ENCODE measurements around the gene BCL2L11. TPM values are rescaled to one million over a fixed set of nuclear protein-coding genes. Genes with fewer than 3 reads are reported as not detected.

Gene BCL2L11
- polyA plus RNA-seq, 1 experiment, result 0.78 TPM

DNA sequence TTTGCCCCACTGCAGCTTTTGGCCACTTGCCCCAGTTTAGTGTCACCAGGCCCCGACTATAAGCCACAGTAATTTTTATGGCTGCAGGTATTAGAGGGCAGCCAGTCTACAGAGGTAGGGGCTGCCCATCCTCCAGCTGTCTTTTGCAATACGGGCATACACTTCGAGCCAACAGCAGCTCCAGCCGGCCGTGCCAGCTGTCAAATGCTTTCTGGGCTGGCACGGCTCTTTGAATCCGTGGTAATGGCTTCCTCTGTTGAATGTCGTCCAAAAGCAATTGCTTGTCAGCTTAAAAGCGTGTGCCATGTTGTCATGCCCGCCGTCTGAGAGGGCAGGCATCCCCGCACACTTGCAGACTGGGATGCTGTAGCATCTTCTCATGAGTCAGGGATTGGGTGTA lies 41.3 kb downstream of the BCL2L11 start:
- no peaks in the 10 kb centered on the region for H3K27me3 ChIP-seq (ENCODE audit: control insufficient read depth, insufficient read depth, low read length)
- ChIA-PET CTCF (no interaction called here), POLR2A (no interaction called here)
- no peak for DNase-seq (ENCODE audit: low read depth)
- peaks cover 1% of the 10 kb centered on the region; the same call in 1 of the 2 replicates for H3K36me3 ChIP-seq (ENCODE audit: control insufficient read depth, insufficient read depth, low read length)
- TF ChIP-seq, protein P1, sequence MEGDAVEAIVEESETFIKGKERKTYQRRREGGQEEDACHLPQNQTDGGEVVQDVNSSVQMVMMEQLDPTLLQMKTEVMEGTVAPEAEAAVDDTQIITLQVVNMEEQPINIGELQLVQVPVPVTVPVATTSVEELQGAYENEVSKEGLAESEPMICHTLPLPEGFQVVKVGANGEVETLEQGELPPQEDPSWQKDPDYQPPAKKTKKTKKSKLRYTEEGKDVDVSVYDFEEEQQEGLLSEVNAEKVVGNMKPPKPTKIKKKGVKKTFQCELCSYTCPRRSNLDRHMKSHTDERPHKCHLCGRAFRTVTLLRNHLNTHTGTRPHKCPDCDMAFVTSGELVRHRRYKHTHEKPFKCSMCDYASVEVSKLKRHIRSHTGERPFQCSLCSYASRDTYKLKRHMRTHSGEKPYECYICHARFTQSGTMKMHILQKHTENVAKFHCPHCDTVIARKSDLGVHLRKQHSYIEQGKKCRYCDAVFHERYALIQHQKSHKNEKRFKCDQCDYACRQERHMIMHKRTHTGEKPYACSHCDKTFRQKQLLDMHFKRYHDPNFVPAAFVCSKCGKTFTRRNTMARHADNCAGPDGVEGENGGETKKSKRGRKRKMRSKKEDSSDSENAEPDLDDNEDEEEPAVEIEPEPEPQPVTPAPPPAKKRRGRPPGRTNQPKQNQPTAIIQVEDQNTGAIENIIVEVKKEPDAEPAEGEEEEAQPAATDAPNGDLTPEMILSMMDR (IDR thresholded peaks at IDR 0.05; ENCODE audit: insufficient read depth, low read depth, low read length), result no peak
- H3K4me3 ChIP-seq (ENCODE audit: low read depth, low read length), result no peak overlapping the region

DNA sequence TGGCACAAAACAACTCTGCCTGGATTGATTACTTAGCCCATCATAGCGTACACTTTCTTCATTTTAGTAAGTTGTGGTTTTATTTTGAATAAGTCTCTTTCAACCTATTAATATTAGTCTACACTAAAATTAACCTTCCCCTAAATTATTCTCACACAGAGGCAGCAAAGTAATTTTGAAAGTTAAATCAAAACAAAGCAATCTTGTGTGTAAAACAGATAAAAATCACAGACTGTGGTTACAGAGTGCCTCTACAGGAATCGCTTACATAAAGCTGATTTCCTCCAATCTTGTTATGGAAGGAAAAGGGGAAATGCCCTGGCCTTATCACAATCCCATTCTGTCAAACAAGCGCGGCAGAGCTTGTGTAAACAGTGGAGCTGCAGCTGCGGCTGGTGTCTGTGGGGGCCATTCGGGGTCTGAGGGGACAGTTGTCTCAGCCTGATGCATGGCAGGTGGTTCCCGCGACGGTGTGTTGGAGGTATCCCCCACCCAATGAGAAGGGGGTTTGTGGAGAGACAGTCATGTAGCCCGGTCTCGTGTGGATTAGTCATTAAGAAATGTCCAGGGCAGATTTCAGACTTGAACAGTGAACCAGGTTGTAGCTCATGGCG lies 42.1 kb downstream of the BCL2L11 start:
- POLR2A ChIA-PET, result no interaction called here

DNA sequence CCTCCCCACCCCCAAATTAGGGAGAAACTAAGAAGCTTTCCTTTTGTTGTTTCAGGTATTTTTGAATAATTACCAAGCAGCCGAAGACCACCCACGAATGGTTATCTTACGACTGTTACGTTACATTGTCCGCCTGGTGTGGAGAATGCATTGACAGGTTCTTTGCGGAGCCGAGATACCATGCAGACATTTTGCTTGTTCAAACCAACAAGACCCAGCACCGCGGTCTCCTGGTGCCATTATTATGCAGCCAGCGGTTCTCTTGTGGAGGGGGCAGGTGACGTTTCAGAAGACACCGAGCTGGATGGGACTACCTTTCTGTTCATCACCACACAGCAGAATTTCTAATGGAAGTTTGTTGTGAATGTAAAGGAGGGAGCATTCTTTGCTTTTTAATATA lies 43.4 kb downstream of the BCL2L11 start:
- TF ChIP-seq, protein P1 (IDR thresholded peaks at IDR 0.05; ENCODE audit: insufficient read depth, low read depth, low read length), result no peak
- CTCF ChIA-PET, result no interaction called here
- Histone ChIP-seq H3K27me3 (ENCODE audit: control insufficient read depth, insufficient read depth, low read length) (no peaks in the 10 kb centered on the region), H3K36me3 (ENCODE audit: control insufficient read depth, insufficient read depth, low read length) (peaks cover 1% of the 10 kb centered on the region; the same call in 1 of the 2 replicates), H3K4me3 (ENCODE audit: low read depth, low read length) (no peak overlapping the region)
- POLR2A ChIA-PET, result no interaction called here
- no peak for DNase-seq (ENCODE audit: low read depth)

More for the DNA sequence above, 42.1 kb downstream of the BCL2L11 start:
- H3K4me3 ChIP-seq (ENCODE audit: low read depth, low read length), result no peak overlapping the region
- TF ChIP-seq, protein P1 (IDR thresholded peaks at IDR 0.05; ENCODE audit: insufficient read depth, low read depth, low read length), result no peak
- no peak for DNase-seq (ENCODE audit: low read depth)
- H3K27me3 ChIP-seq (ENCODE audit: control insufficient read depth, insufficient read depth, low read length), result no peaks in the 10 kb centered on the region
- CTCF ChIA-PET, result no interaction called here
- peaks cover 1% of the 10 kb centered on the region; the same call in 1 of the 2 replicates for H3K36me3 ChIP-seq (ENCODE audit: control insufficient read depth, insufficient read depth, low read length)

DNA sequence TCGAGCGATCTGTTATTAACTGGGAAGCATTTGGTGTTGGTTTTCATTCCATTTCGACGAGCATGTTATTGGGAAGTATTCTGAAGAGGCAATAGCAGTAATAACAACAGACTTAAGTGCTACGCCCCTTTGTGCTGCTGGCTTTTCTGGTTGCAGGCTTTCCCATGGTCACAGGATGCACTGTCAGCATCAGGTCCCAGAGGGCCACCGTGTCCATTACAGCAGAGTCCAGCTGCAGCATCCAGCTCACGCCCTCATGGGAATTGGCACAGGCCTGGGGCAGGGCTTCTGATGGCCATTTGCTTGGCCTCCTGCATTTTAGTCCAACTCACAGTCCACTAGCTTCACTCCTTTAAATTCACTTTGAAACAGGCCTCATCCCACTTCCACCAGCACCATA lies 44.4 kb downstream of the BCL2L11 start:
- Histone ChIP-seq H3K4me3 (ENCODE audit: low read depth, low read length) (no peak overlapping the region), H3K27me3 (ENCODE audit: control insufficient read depth, insufficient read depth, low read length) (0 out of 2 replicates have a peak, but pooled peaks cover 1% of the 10 kb centered on the region), H3K36me3 (ENCODE audit: control insufficient read depth, insufficient read depth, low read length) (peaks cover 1% of the 10 kb centered on the region; the same call in 1 of the 2 replicates)
- ChIA-PET POLR2A (no interaction called here), CTCF (no interaction called here)
- DNase-seq (ENCODE audit: low read depth), result no peak
- TF ChIP-seq, protein P1 (IDR thresholded peaks at IDR 0.05; ENCODE audit: insufficient read depth, low read depth, low read length), result no peak

DNA sequence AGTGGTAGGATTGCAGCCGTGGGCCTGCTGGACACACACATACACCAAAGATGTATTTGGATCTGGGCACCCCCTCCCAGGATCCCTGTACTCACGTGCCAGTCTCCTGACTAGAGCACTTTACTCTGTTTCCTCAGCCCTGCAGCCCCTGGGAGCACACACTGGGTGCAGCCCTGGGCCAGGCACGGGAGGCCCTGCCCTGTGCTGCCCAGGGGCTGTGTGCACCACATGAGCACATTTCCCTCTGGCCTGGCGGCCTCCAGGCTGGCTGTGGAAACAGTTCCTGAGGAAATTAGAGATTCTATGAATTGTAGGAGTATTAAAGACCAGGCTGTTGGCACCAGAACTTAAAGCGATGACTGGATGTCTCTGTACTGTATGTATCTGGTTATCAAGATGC lies 45.4 kb downstream of the BCL2L11 start:
- H3K4me3 ChIP-seq (ENCODE audit: low read depth, low read length), result no peak overlapping the region
- H3K36me3 ChIP-seq (ENCODE audit: control insufficient read depth, insufficient read depth, low read length), result peaks cover 1% of the 10 kb centered on the region; the same call in 1 of the 2 replicates
- 0 out of 2 replicates have a peak, but pooled peaks cover 1% of the 10 kb centered on the region for H3K27me3 ChIP-seq (ENCODE audit: control insufficient read depth, insufficient read depth, low read length)
- TF ChIP-seq, protein P1 (IDR thresholded peaks at IDR 0.05; ENCODE audit: insufficient read depth, low read depth, low read length), result no peak
- no peak for DNase-seq (ENCODE audit: low read depth)
- CTCF ChIA-PET, result no interaction called here
- POLR2A ChIA-PET, result no interaction called here
